ENCODE data around the gene NR6A1.

- TF ChIP-seq POLR2A (IDR thresholded peaks at IDR 0.05; ENCODE audit: insufficient read depth in 1 of 2, low read depth in 2 of 2, low read length in 2 of 2) (no peak), FOSL1 (CRISPR knock-in tag; IDR thresholded peaks at IDR 0.05; ENCODE audit: borderline replicate concordance) (no peak), EZH2 (conservative IDR thresholded peaks at IDR 0.05; ENCODE audit: low read depth, low read length) (no peak)
These were observed 188.0 kb downstream of the NR6A1 start for GRCh38 chr9:124583134-124583533.
